Mononuclear cell (primary cell): ENCODE measurements around the gene PFKL. TPM values are rescaled to one million over a fixed set of nuclear protein-coding genes. Genes with fewer than 3 reads are reported as not detected.

Experiments used
- H3K27me3 ChIP-seq: 2 replicates; pipeline ENCODE4 v1.6.0; 2011; ENCODE audit warnings: low read length, control low read depth; ENCODE audit not compliant: insufficient read depth
- H3K4me1 ChIP-seq: 2 replicates; pipeline ENCODE4 v1.5.1; 2011; ENCODE audit warnings: mild to moderate bottlenecking, low read length, control low read depth; ENCODE audit not compliant: insufficient read depth
- H3K4me3 ChIP-seq: 2 replicates; pipeline ENCODE4 v1.5.1; 2011; ENCODE audit warnings: mild to moderate bottlenecking, low read length, moderate library complexity
- H3K9me3 ChIP-seq: 2 replicates; pipeline ENCODE4 v1.5.1; 2011; ENCODE audit warnings: low read depth, mild to moderate bottlenecking, control low read depth, low read length
- total RNA-seq: library from RNA; depleted of rRNA; stranded (reverse); fragments of >200 nt; gene quantifications from one replicate; pipeline ENCODE4 v1.2.3, GENCODE V29; 2012

Gene PFKL
- total RNA-seq: 61.3 TPM

DNA sequence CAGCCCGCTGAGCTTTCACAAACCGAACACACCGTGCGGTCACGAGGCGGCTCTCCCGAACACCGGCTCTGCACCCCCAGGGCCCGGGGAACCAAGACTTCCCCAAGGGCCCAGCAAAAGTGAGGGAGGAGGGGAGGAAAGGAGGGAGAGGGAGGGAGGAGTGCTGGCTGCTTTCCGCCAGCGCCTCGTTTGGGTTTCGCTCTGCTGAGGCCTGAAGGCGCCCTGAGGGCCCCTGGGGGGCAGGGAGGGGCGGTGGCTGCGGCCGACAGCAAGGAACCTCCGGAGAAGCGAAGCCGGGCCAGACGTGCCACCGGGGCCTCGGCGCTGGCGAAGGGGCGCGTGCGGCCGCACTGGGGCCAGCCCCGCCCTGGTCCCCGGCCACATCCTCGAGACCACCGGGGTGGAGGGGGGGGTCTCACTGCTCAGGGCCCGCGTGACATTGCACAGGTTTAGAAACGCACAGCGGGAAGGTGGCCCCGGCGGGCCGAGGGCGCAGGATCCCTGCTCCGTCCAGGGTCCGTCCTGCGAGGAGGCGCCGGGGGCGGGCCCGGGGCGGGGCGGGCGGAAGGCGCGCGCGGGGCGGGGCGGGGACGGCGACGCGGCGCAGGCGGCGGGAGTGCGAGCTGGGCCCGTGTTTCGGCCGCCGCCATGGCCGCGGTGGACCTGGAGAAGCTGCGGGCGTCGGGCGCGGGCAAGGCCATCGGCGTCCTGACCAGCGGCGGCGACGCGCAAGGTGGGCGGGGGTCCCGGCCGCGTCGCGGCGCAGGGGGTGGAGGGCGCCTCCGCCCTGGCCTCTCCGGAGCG, at the start of gene PFKL:
Gene PFKL, plus strand, starts transcription at position 596 of the 804 bp plus-strand sequence. Its CDS starts 53 bp downstream, at position 649.
- no peaks in the 10 kb centered on the region for H3K27me3 ChIP-seq

DNA sequence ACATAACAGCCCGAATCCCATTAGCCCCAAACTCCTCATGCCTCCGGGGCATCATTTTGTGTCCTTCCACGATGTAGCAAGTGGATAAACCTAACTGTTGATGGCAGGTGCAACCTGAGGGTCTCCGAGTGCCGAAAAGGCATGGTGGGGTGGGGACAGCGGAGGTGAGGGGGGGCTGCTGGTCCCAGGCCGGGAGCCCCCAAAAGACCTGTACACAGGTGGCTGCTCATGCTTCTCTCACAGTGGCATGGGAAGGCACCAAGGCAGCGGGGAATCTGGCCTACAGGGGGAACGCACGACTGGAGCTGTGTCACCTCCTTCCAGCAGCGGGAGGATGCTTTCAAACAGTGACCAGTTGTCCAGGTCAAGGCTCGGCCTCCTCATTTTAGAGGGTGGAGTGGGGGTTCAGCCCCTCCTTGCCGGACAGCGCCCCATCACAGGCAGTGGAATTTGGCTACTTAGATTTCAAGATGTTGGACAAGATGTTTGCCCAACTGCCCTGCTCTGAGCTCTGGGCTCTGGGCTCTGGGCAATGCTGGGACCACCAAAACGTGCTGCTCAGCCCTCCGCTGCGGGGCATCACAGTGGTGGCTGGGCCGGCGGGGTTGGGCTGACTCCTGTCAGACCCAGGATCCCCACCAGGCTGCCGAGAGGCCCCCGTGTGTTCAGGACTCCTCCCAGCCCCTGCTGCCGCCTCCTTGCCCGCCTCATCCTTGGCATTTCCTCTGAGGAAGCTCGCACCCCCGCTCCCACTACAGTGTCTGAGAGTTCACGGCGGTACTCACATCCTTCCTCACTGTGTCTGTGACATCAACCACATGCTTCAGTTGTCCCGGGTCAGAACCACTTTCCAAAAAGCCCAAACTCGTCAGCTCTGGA, 45.8 kb upstream of the PFKL start:
- Histone ChIP-seq H3K9me3 (no peaks in the 10 kb centered on the region), H3K27me3 (no peaks in the 10 kb centered on the region), H3K4me1 (no peaks in the 10 kb centered on the region), H3K4me3 (no peak overlapping the region)

More for the DNA sequence above, at the start of gene PFKL:
- H3K9me3 ChIP-seq: no peaks in the 10 kb centered on the region
- peaks cover 62% of the 10 kb centered on the region for H3K4me1 ChIP-seq
- peak within 1 kb of the TSS; percentile 57 for H3K4me3 ChIP-seq

DNA sequence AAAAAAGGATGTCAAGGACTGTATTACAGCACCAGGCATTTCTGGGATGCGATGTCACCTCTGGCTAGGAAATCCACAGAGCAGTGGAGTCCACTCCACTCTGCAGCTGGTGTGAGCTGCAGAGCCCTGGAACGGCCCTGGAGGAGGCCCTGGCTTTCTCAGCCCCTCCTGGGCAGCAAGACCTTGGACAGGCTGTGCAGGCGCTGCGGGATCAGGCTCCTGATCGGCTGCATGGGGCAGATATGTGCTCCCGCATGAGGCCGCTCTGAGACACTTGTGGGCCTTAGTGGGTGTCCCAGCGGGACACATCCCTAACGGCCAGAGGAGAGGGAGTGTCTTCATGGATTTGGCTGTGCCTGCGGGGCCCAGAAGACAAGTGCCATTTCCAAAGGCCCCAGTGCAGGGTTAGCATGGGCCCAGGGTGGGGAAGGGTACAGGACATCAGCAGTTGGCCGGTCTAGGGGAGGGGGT, 44.3 kb upstream of the PFKL start:
- Histone ChIP-seq H3K4me1 (no peaks in the 10 kb centered on the region), H3K9me3 (no peaks in the 10 kb centered on the region), H3K27me3 (no peaks in the 10 kb centered on the region), H3K4me3 (no peak overlapping the region)

DNA sequence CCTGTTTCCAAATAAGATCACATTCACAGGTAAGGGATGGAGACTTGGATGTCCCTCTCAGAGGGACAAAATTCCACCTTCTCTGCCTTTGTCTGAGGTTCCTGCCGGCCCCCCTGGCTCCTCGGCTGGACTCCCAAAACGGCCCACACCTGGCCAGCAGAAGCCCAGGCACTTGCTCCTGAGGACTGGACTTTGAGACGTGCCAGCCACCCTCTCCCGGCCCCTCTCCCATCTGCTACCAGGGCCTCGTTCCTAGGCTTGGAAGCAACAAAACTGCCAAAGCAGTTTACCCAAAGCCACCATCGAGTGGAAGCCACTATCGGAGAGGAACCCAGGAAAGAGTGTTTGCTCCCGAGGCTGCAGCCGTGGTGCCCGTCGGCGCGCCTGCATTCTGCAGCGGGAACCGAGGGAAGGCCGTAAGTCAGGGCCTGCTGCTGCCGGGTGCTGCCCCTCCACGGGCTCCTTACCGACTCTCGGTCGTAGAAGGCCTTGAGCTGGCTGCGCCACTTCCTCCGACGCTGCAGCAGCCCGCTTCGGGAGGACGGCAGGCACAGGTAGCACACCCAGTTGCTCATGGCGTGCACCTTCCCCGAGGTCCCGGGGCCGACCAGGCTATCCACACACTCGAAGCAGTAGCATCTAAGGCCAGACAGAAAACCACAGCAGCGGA, 41.7 kb upstream of the PFKL start:
- no peaks in the 10 kb centered on the region for H3K4me1 ChIP-seq
- H3K9me3 ChIP-seq: no peaks in the 10 kb centered on the region
- no peaks in the 10 kb centered on the region for H3K27me3 ChIP-seq
- no peak overlapping the region for H3K4me3 ChIP-seq

DNA sequence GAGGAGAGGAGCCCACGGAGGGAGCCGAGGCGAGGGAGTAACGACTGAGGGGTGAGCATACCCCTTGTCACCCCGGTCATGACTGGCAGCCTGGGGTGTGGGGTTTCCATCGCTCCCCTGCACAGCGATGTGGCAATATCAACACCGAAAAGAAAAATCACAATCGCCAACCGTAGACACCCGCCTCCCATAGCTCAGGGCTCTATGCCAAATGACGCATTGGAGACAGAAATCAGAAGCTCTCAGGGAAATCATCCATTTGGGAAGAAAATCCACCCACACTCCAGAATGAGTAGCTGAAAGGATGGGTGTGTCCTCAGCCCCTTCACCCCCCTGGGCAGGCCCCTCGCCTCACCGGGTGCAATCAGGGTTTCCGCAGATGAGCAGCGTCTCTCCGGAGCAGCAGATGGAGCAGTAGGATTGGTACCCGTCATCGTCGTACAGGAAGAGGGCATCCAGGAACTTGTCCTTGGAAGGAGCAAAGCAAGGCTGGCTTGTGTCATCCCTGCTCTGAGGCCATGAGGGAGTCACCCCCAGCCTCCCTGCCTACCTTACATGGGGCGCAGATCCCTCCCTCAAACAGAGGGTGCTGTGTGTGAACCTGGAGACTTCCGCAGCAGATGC, 40.7 kb upstream of the PFKL start:
- no peaks in the 10 kb centered on the region for H3K27me3 ChIP-seq
- no peak overlapping the region for H3K4me3 ChIP-seq
- H3K9me3 ChIP-seq: no peaks in the 10 kb centered on the region
- H3K4me1 ChIP-seq: no peaks in the 10 kb centered on the region

DNA sequence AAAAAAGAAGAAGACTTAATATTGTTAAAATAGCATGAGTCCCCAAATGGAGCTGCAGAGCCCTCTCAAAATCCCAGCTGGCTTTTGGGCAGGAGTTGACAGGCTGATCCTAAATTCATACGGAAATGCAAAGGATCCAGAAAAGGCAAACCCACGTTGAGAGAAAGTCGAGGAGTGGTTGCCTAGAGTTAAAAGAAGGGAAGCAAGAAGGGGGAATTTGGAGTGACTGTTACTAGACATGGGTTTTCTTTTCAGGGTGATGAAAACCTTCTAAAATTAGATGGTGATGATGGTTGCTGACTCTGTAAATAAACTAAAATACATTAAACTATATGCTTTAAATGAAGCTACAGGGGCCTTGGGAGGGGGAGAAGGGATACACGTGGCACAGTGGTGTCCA, 39.8 kb upstream of the PFKL start:
- Histone ChIP-seq H3K27me3 (no peaks in the 10 kb centered on the region), H3K4me3 (no peak overlapping the region), H3K9me3 (no peaks in the 10 kb centered on the region), H3K4me1 (no peaks in the 10 kb centered on the region)

DNA sequence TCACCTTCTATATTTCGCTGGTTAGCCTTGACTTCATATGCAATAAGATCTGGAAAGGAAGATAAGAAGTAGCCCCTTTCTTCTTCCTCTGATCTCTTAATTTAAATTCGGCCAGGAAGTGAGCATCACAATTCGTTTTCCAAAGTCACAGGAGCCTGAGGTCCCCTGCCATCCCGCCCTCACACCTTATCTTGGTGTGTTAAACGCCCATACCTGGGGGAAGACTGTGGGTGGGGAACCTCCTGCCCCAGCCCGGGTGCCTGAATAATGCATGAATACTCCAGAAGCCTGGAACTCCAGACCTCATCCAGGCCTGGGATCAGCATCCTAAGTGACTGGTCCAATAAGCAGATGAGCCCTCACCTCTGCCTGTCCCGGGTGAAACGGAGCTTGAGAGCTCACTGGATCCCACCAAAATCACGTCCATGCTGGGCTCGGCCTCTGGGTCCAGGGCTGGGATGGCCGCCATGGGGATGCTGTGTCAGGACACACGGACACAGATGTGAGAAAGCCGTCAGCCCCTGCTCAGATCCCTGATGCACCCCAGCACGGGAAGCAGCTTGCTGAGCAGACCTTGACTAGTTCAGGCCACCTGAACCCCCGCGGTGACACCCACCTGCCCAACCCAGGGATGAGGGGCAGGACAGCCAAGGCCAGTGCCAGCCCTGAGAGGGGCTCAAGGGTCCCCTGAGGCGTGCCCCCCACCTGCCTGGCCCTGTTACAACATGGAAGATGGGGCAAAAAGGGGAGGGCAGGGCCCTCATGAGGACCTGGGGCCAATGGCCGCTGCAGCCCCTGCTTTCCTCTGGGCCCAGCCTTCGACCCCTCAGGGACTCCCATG, 38.8 kb upstream of the PFKL start:
- Histone ChIP-seq H3K4me1 (no peaks in the 10 kb centered on the region), H3K27me3 (no peaks in the 10 kb centered on the region), H3K4me3 (no peak overlapping the region), H3K9me3 (no peaks in the 10 kb centered on the region)

DNA sequence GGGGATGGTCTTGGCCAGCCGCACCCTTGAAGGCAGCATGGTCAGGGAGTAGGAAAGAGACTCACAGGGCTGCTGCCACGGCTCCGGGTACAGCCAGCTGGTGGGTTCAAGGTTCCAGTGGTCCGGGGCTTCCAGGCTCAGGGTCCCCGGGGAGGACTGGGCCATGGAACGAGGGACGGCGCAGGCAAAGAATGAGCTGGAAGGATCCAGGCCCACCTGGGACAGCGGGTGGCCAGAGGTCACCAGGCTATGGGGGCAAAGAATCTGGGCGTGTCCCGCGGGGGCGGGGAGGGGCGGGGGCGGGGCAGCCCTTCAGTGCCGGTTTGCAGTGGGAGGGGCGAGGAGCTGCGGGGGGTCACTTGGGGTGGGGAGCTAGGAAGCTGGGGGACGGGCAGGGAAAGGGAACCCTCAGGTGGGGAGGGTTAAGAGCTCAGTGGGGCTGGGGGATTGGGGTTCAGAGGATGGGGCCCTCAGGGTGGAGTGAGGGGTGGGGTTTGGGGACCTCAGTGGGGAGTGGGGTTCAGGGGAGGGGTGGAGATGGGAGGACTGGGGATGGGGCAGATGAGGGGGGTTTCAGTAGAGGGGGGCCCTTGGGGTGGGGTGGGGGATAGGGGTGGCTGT, 38.1 kb upstream of the PFKL start, which contains the start of gene DNMT3L:
Gene DNMT3L, minus strand, starts transcription at position 223 of the 621 bp plus-strand sequence. CDS start 638 bp downstream, outside the sequence.
- Histone ChIP-seq H3K4me1 (no peaks in the 10 kb centered on the region), H3K27me3 (no peaks in the 10 kb centered on the region), H3K4me3 (no peak within 1 kb of the TSS), H3K9me3 (no peaks in the 10 kb centered on the region)

DNA sequence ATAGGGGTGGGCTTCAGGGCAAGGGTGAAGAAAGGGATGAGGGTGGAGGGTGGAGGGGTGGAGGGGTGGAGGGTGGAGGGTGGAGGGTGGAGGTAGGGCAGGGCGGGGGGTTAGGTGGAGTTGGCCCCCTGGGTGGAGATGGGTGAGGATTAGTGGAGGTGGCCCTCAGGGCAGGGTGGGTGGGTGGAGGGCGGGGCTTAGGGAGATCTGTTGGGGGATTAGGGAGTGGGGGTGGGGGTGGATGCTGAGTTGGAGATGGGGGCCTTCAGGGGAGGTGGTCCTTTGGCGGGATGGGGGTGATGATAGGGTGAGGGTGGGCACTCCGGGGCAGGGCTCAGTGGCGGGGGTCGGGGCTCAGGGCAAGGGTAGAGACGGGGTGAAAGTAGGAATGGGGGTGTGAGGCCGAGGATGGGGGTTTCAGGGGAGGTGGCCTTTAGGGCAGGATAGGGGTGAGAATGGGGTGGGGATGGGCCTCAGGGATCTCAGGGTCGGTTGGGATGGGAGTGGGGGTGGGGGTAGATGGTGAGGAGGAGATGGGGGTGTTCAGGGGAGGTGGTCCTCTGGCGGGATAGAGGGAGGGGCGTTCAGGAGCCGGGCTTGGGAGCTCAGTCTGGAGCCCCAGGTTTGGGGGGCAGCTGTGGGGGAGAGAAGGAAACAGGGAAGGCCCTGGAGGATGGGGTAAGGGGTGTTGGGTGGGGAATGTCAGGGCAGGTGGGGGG, 37.4 kb upstream of the PFKL start:
- Histone ChIP-seq H3K27me3 (no peaks in the 10 kb centered on the region), H3K4me3 (no peak overlapping the region), H3K9me3 (no peaks in the 10 kb centered on the region), H3K4me1 (no peaks in the 10 kb centered on the region)

DNA sequence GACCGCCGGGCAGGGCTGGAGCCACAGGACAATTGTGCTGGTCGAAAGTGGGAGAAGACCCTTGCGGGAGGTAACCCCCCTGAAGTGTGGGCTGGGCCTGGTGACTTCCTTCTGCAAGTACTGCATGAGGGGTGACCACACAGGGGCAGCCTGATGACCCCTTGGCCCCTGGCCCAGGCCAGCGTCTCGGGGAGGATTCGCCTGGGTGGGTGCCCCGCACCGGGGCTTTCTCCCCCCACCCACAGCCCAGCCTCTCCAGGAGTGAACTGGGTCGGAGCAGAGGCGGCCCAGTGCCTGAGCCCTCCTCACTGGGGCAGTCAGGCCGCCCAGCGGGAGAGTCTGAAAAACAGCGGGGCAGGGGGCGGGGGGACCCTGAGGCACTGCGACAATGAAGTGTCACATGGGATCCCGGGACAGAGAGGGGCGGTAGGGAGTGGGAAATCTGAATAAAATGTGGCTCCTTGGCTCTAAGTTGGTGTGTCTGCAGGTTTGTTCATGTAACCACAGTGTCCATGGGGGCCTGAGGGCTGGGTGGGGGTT, 36.6 kb upstream of the PFKL start:
- Histone ChIP-seq H3K4me3 (no peak overlapping the region), H3K9me3 (no peaks in the 10 kb centered on the region), H3K27me3 (no peaks in the 10 kb centered on the region), H3K4me1 (no peaks in the 10 kb centered on the region)

DNA sequence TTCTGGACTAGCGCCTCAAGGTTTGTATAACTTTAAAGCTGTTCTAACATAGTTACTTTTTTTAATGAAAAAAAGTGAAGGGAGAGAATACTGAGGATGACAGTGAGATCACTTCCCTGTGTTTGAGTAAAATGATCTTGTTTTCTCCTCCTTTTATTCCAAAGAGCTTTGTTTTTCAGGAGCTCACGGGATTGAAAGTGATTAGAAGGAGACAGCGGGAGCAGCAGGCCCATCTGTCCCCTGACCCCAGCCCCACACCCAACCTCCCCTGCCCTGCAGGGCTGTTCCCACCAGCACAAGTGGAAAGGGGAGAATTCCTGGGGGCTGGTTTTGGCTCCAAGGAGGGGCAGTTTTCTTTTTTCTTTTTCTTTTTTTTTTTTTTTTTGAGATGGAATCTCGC, 36.1 kb upstream of the PFKL start:
- Histone ChIP-seq H3K27me3 (no peaks in the 10 kb centered on the region), H3K9me3 (no peaks in the 10 kb centered on the region), H3K4me3 (no peak overlapping the region), H3K4me1 (no peaks in the 10 kb centered on the region)

DNA sequence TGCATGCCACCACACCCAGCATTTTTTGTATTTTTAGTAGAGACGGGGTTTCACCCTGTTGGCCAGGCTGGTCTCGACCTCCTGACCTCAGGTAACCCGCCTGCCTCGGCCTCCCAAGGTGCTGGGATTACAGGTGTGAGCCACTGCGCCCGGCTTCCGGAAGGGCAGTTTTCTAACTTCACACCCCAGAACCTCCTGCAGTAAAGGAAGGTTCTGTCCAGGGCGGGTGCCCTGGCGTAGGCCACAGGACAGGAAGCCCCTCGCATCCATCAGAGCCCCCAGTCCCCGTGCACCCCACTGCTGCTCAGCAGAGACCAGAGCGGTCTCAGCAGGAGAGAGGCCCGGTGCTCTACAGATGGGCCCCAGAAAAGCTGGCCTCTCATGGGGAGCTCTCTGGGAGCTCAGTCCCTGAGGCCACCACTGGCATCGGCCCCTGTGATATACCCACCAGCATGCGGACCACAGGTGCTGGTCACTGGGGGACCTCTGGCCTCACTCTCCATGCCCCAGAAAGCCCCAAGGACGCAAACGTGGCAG, 34.1 kb upstream of the PFKL start:
- no peaks in the 10 kb centered on the region for H3K9me3 ChIP-seq
- no peak overlapping the region for H3K4me3 ChIP-seq
- H3K27me3 ChIP-seq: no peaks in the 10 kb centered on the region
- H3K4me1 ChIP-seq: no peaks in the 10 kb centered on the region
